WTC11 (cell line): ENCODE results near the gene PKLR. TPM values are rescaled to one million over a fixed set of nuclear protein-coding genes. Genes with fewer than 3 reads are reported as not detected.

ENCODE experiments used
- ATAC-seq: fragments of 200-7000 bp; cut with Tn5 transposase; 2 replicates; pipeline ENCODE4 v1.10.0; 2021; ENCODE audit warnings: mild to moderate bottlenecking, moderate library complexity
- CTCF ChIA-PET: fragments of 300-600 bp; sonication (Branson Sonifier 250); formaldehyde crosslinking; loops from one replicate; lab custom pipeline; 2021; ENCODE audit warnings: antibody characterized with exemption; lab: Charles Lee
- POLR2A ChIA-PET: fragments of 350-600 bp; sonication (Branson Sonifier 250); formaldehyde crosslinking; loops from one replicate; lab custom pipeline; 2021; ENCODE audit warnings: antibody characterized with exemption; lab: Charles Lee
- DNase-seq: peaks from one replicate; pipeline ENCODE4 v3.0.0; 2021; ENCODE audit warnings: low spot score
- H3K27ac Mint-ChIP-seq: 2 replicates; pipeline ENCODE4 v1.8.0; 2021; ENCODE audit warnings: mixed read lengths
- H3K27me3 Mint-ChIP-seq: 2 replicates; pipeline ENCODE4 v1.8.0; 2021; ENCODE audit warnings: low read depth, mild to moderate bottlenecking, moderate library complexity, mixed read lengths
- H3K36me3 Mint-ChIP-seq: 2 replicates; pipeline ENCODE4 v1.8.0; 2021; ENCODE audit warnings: mixed read lengths
- H3K4me1 Mint-ChIP-seq: 2 replicates; pipeline ENCODE4 v1.8.0; 2022; ENCODE audit warnings: mixed read lengths
- H3K4me3 Mint-ChIP-seq: 2 replicates; pipeline ENCODE4 v1.8.0; 2021; ENCODE audit warnings: mild to moderate bottlenecking, moderate library complexity, mixed read lengths
- H3K9me3 Mint-ChIP-seq: 2 replicates; pipeline ENCODE4 v1.8.0; 2021; ENCODE audit warnings: mixed read lengths
- CBFB ChIP-seq: sonication (generic); formaldehyde crosslinking; IDR thresholded peaks from 2 replicates; pipeline ENCODE4 v1.8.1; 2022; ENCODE audit warnings: mild to moderate bottlenecking, low read depth, missing genetic modification reagents
- ELF4 ChIP-seq: sonication (generic); formaldehyde crosslinking; IDR thresholded peaks from 2 replicates; pipeline ENCODE4 v1.8.1; 2022; ENCODE audit warnings: low read depth, mild to moderate bottlenecking, moderate library complexity, missing genetic modification reagents
- ESRRA ChIP-seq: sonication (generic); formaldehyde crosslinking; IDR thresholded peaks from 2 replicates; pipeline ENCODE4 v1.8.1; 2022; ENCODE audit warnings: mild to moderate bottlenecking, missing genetic modification reagents, borderline replicate concordance
- ETV6 ChIP-seq: sonication (generic); formaldehyde crosslinking; IDR thresholded peaks from 2 replicates; pipeline ENCODE4 v1.8.1; 2022; ENCODE audit warnings: mild to moderate bottlenecking, missing genetic modification reagents
- GABPB1 ChIP-seq: sonication (generic); formaldehyde crosslinking; IDR thresholded peaks from 2 replicates; pipeline ENCODE4 v1.8.1; 2023; ENCODE audit warnings: mild to moderate bottlenecking, missing genetic modification reagents
- HMGA2 ChIP-seq: fragments of 250-450 bp; sonication (Bioruptor Pico); IDR thresholded peaks from 2 replicates; pipeline ENCODE4 v1.4.0; 2021; ENCODE audit warnings: mild to moderate bottlenecking, moderate library complexity
- JAZF1 ChIP-seq: fragments of 250-450 bp; sonication (Bioruptor Pico); IDR thresholded peaks from 2 replicates; pipeline ENCODE4 v1.9.0; 2021; ENCODE audit warnings: moderate library complexity, mild to moderate bottlenecking, inconsistent platforms
- NFE2L1 ChIP-seq: sonication (generic); formaldehyde crosslinking; IDR thresholded peaks from 2 replicates; pipeline ENCODE4 v1.8.1; 2023; ENCODE audit warnings: missing genetic modification reagents
- NR2C2 ChIP-seq: sonication (generic); formaldehyde crosslinking; IDR thresholded peaks from 2 replicates; pipeline ENCODE4 v1.8.0; 2022; ENCODE audit warnings: mild to moderate bottlenecking, missing genetic modification reagents
- NR3C1 ChIP-seq: sonication (generic); formaldehyde crosslinking; conservative IDR thresholded peaks from 2 replicates; pipeline ENCODE4 v1.8.1; 2023; ENCODE audit warnings: low read depth, mild to moderate bottlenecking, missing genetic modification reagents
- TEAD4 ChIP-seq: sonication (generic); formaldehyde crosslinking; IDR thresholded peaks from 2 replicates; pipeline ENCODE4 v1.8.0; 2022; ENCODE audit warnings: mild to moderate bottlenecking, missing genetic modification reagents
- TP53 ChIP-seq: sonication (generic); formaldehyde crosslinking; IDR thresholded peaks from 2 replicates; pipeline ENCODE4 v1.8.1; 2023; ENCODE audit warnings: mild to moderate bottlenecking, missing genetic modification reagents
- ZNF138 ChIP-seq: sonication (generic); formaldehyde crosslinking; conservative IDR thresholded peaks from 2 replicates; pipeline ENCODE4 v1.8.1; 2022; ENCODE audit warnings: mild to moderate bottlenecking, moderate library complexity, missing genetic modification reagents
- ZNF219 ChIP-seq: sonication (generic); formaldehyde crosslinking; IDR thresholded peaks from 2 replicates; pipeline ENCODE4 v1.8.0; 2023; ENCODE audit warnings: missing genetic modification reagents, mild to moderate bottlenecking, borderline replicate concordance
- total RNA-seq: library from RNA; stranded (reverse); gene quantifications from 3 replicates; pipeline ENCODE4 v1.2.3, GENCODE V29; 2021
- TF ChIP-seq, protein P1 (sequence below): sonication (generic); formaldehyde crosslinking; IDR thresholded peaks from 2 replicates; pipeline ENCODE4 v1.8.0; 2023; ENCODE audit warnings: missing genetic modification reagents
- TF ChIP-seq, protein P2 (sequence below): fragments of 250-450 bp; sonication (Bioruptor Pico); conservative IDR thresholded peaks from 2 replicates; pipeline ENCODE4 v1.9.0; 2021; ENCODE audit warnings: mild to moderate bottlenecking
- TF ChIP-seq, protein P3 (sequence below): sonication (generic); formaldehyde crosslinking; IDR thresholded peaks from 2 replicates; pipeline ENCODE4 v1.8.1; 2023; ENCODE audit warnings: mild to moderate bottlenecking, missing genetic modification reagents, borderline replicate concordance

PKLR gene
- total RNA-seq, 1 experiment from 2014 or later = 1.5 TPM

DNA sequence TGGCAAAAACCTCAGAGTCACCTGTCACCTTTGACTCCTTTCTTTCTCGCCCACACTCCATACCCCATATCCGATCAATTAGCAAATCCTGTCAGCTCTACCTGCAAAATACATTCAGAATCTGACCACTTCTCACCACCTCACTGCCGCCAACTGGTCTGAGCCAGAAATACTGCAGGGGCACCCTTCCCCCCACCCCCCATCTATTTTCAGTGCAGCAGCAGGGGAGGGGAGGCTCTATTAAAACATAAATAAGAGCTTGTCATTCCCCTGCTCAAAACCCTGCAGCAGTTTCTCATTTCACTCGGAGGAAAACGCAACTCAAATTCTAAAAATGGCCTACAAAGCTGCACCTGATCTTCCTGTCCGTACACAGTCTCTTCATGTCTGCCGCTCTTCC, 3.9 kb downstream of the PKLR start (continued):
- TF ChIP-seq TP53 (CRISPR knock-in tag) (no peak), ELF4 (CRISPR knock-in tag) (no peak), ESRRA (no peak), JAZF1 (CRISPR knock-in tag) (no peak), GABPB1 (CRISPR knock-in tag) (no peak)

DNA sequence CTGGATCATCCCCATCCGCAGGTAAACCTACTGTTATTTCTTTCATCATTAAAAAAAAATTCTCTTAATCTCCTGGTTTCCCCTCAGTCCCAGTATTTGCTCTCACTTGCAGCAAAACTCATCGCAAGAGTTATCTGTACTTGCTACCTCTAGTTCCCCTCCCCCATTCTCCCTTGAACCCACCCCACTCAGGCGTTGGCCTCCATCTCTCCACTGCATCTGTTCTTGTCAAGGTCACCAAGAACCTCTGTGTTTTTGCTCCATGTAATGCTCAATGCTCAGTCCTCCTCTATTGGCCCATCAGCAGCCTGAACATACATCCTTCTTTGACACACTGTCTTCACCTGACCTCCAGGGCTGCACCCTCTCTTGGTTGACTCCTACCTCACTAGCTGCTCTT, 4.6 kb downstream of the PKLR start:
- Mint-ChIP-seq H3K27me3 (peaks cover 48% of the 10 kb centered on the region), H3K4me3 (peak overlapping the region; percentile 78), H3K36me3 (no peaks in the 10 kb centered on the region), H3K27ac (no peak overlapping the region), H3K9me3 (no peaks in the 10 kb centered on the region), H3K4me1 (peaks cover 34% of the 10 kb centered on the region)
- ATAC-seq (no peak), DNase-seq (no peak)
- CTCF ChIA-PET = interaction anchor here (0.6 to 2.4 kb wide), 4 partner anchors 11 to 296 kb away, joined by 3 to 13 read pairs (median 8); partner anchors contain the start of gene FDPS
- TF ChIP-seq HMGA2 (CRISPR knock-in tag) (no peak), JAZF1 (CRISPR knock-in tag) (no peak), TEAD4 (CRISPR knock-in tag) (no peak), ETV6 (no peak), NR3C1 (CRISPR knock-in tag) (no peak), ZNF138 (CRISPR knock-in tag) (no peak), NFE2L1 (CRISPR knock-in tag) (no peak), NR2C2 (no peak), CBFB (CRISPR knock-in tag) (no peak)
- TF ChIP-seq, protein P1, sequence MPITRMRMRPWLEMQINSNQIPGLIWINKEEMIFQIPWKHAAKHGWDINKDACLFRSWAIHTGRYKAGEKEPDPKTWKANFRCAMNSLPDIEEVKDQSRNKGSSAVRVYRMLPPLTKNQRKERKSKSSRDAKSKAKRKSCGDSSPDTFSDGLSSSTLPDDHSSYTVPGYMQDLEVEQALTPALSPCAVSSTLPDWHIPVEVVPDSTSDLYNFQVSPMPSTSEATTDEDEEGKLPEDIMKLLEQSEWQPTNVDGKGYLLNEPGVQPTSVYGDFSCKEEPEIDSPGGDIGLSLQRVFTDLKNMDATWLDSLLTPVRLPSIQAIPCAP (CRISPR knock-in tag) = no peak
- TF ChIP-seq, protein P2, sequence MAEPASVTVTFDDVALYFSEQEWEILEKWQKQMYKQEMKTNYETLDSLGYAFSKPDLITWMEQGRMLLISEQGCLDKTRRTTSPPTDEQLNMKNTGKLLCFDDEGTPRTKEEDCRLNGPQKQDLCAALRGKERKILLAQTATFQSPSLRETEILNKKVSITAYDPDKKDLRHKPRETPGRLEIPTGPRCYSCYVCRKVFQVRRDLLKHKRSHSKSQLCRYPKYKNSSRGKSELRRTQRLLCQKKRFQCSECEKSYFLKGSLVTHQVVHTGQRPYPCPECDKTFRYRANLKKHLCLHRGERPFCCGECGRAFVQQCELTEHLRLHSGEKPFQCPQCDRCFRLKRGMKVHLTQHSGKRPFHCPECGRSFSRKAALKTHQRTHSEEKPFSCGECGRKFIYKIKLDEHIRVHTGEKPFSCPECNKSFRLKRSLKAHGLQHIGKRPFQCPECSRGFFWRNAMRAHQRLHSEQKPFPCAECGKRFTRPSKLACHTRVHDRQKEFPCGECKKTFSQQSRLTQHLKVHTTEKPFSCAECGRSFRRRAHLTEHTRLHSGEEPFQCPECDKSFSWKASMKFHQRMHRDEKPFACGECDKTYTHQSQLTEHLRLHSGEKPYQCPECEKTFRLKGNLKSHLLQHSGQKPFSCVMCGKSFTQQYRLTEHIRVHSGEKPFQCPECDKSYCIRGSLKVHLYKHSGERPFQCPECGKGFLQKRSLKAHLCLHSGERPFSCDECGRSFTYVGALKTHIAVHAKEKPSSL (CRISPR knock-in tag) = no peak
- TF ChIP-seq, protein P3, sequence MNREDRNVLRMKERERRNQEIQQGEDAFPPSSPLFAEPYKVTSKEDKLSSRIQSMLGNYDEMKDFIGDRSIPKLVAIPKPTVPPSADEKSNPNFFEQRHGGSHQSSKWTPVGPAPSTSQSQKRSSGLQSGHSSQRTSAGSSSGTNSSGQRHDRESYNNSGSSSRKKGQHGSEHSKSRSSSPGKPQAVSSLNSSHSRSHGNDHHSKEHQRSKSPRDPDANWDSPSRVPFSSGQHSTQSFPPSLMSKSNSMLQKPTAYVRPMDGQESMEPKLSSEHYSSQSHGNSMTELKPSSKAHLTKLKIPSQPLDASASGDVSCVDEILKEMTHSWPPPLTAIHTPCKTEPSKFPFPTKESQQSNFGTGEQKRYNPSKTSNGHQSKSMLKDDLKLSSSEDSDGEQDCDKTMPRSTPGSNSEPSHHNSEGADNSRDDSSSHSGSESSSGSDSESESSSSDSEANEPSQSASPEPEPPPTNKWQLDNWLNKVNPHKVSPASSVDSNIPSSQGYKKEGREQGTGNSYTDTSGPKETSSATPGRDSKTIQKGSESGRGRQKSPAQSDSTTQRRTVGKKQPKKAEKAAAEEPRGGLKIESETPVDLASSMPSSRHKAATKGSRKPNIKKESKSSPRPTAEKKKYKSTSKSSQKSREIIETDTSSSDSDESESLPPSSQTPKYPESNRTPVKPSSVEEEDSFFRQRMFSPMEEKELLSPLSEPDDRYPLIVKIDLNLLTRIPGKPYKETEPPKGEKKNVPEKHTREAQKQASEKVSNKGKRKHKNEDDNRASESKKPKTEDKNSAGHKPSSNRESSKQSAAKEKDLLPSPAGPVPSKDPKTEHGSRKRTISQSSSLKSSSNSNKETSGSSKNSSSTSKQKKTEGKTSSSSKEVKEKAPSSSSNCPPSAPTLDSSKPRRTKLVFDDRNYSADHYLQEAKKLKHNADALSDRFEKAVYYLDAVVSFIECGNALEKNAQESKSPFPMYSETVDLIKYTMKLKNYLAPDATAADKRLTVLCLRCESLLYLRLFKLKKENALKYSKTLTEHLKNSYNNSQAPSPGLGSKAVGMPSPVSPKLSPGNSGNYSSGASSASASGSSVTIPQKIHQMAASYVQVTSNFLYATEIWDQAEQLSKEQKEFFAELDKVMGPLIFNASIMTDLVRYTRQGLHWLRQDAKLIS = no peak
- POLR2A ChIA-PET = no interaction called here

DNA sequence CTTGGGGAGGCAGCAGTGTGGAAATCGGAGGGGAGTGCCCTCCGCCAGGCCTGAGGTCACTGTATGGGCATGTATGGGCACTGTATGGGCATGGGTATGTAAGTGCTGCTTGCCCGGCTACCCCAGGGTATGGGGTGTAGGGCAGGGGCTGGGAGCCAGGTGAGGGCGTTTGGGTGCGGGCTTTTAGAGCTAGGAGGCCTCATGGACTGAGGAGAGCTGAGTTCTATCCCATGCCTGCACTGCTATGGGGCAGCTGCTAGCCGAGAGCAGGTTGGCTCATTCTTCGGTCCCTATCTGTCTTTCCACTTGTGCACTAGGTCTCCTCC, 5.3 kb downstream of the PKLR start:
- Mint-ChIP-seq H3K4me1 (peaks cover 29% of the 10 kb centered on the region), H3K27ac (no peak overlapping the region), H3K4me3 (peak overlapping the region; percentile 78), H3K36me3 (no peaks in the 10 kb centered on the region), H3K9me3 (no peaks in the 10 kb centered on the region), H3K27me3 (peaks cover 49% of the 10 kb centered on the region)
- peak; percentile 24 for ATAC-seq
- ChIA-PET CTCF (interaction anchor here (1.5 to 2.4 kb wide), 4 partner anchors 12 to 123 kb away, joined by 4 to 13 read pairs (median 8); partner anchors contain the start of genes FDPS and KRTCAP2), POLR2A (no interaction called here)
- no peak for TF ChIP-seq ZNF219 (CRISPR knock-in tag)
- DNase-seq = no peak
